Liver (tissue), 9 donors: ENCODE data around the gene PEAR1. TPM values are rescaled to one million over a fixed set of nuclear protein-coding genes. Genes with fewer than 3 reads are reported as not detected.

ENCODE experiments used
- DNase-seq: peaks from one replicate; pipeline ENCODE4 v3.0.0-alpha.2; 2017; ENCODE audit warnings: low spot score
- H3K27ac ChIP-seq, 2 donors: one replicate each; pipeline ENCODE4 v1.7.0; 2013; ENCODE audit warnings: inconsistent platforms in 2 of 2, low read length in 2 of 2, control low read depth in 1 of 2, low read depth in 1 of 2, mild to moderate bottlenecking in 1 of 2
- H3K27me3 ChIP-seq, 4 donors: one replicate each; pipeline versions ENCODE4 v1.6.1 to v1.7.0; 2013; ENCODE audit warnings: low read length in 3 of 4, inconsistent platforms in 1 of 4, mild to moderate bottlenecking in 1 of 4, moderate library complexity in 1 of 4; ENCODE audit not compliant: control insufficient read depth in 4 of 4, insufficient read depth in 4 of 4
- H3K36me3 ChIP-seq, 4 donors: one replicate each; pipeline versions ENCODE4 v1.6.1 to v1.7.0; 2013; ENCODE audit warnings: low read length in 3 of 4, mild to moderate bottlenecking in 3 of 4, low read depth in 1 of 4, moderate library complexity in 1 of 4; ENCODE audit not compliant: control insufficient read depth in 4 of 4, insufficient read depth in 3 of 4
- H3K4me1 ChIP-seq, 4 donors: one replicate each; pipeline versions ENCODE4 v1.6.1 to v1.7.0; 2013; ENCODE audit warnings: low read length in 3 of 4, mild to moderate bottlenecking in 3 of 4, moderate library complexity in 1 of 4; ENCODE audit not compliant: control insufficient read depth in 4 of 4, insufficient read depth in 4 of 4
- H3K4me3 ChIP-seq, 3 donors: one replicate each; pipeline versions ENCODE4 v1.6.1 to v1.7.0; 2013; ENCODE audit warnings: low read length in 3 of 3, control low read depth in 1 of 3, low read depth in 1 of 3, mild to moderate bottlenecking in 1 of 3
- H3K9ac ChIP-seq, 2 donors: one replicate each; pipeline ENCODE4 v1.7.0; 2013; ENCODE audit warnings: low read length in 2 of 2, mild to moderate bottlenecking in 2 of 2, moderate library complexity in 2 of 2, control low read depth in 1 of 2, low read depth in 1 of 2
- H3K9me3 ChIP-seq, 4 donors: one replicate each; pipeline versions ENCODE4 v1.6.1 to v1.7.0; 2013; ENCODE audit warnings: low read length in 3 of 4; ENCODE audit not compliant: control insufficient read depth in 4 of 4
- ATF3 ChIP-seq: IDR thresholded peaks from 2 replicates; pipeline ENCODE4 v1.6.1; 2016; ENCODE audit warnings: antibody characterized with exemption
- EGR1 ChIP-seq, 2 donors: IDR thresholded peaks; 2 replicates each; pipeline ENCODE4 v1.6.1; 2016 to 2018; ENCODE audit warnings: antibody characterized with exemption in 2 of 2, low read depth in 2 of 2
- FOXA1 ChIP-seq: IDR thresholded peaks from 2 replicates; pipeline ENCODE4 v1.6.1; 2016; ENCODE audit warnings: antibody characterized with exemption
- FOXA2 ChIP-seq: IDR thresholded peaks from 2 replicates; pipeline ENCODE4 v1.6.1; 2016; ENCODE audit warnings: antibody characterized with exemption
- GABPA ChIP-seq, 2 donors: IDR thresholded peaks in 1 of 2; conservative IDR thresholded peaks in 1 of 2; 2 replicates each; pipeline ENCODE4 v1.6.1; 2016; ENCODE audit warnings: antibody characterized with exemption in 2 of 2, mild to moderate bottlenecking in 1 of 2, moderate library complexity in 1 of 2
- HNF4A ChIP-seq, 2 donors: conservative IDR thresholded peaks; 2 replicates each; pipeline ENCODE4 v1.6.1; 2016; ENCODE audit warnings: antibody characterized with exemption in 2 of 2, mild to moderate bottlenecking in 2 of 2
- HNF4G ChIP-seq: IDR thresholded peaks from 2 replicates; pipeline ENCODE4 v1.6.1; 2016; ENCODE audit warnings: antibody characterized with exemption
- MAX ChIP-seq: IDR thresholded peaks from 2 replicates; pipeline ENCODE4 v1.6.1; 2016; ENCODE audit warnings: antibody characterized with exemption
- NR2F2 ChIP-seq: IDR thresholded peaks from 2 replicates; pipeline ENCODE4 v1.6.1; 2016; ENCODE audit warnings: antibody characterized with exemption
- RAD21 ChIP-seq, 2 donors: IDR thresholded peaks; 2 replicates each; pipeline ENCODE4 v1.6.1; 2016; ENCODE audit warnings: antibody characterized with exemption in 2 of 2, mild to moderate bottlenecking in 2 of 2
- REST ChIP-seq: IDR thresholded peaks from 2 replicates; pipeline ENCODE4 v1.6.1; 2016; ENCODE audit warnings: antibody characterized with exemption, mild to moderate bottlenecking
- RXRA ChIP-seq, 2 donors: IDR thresholded peaks; 2 replicates each; pipeline ENCODE4 v1.6.1; 2017 to 2018; ENCODE audit warnings: antibody characterized with exemption in 2 of 2, mild to moderate bottlenecking in 1 of 2
- TAF1 ChIP-seq: conservative IDR thresholded peaks from 2 replicates; pipeline ENCODE4 v1.6.1; 2016; ENCODE audit warnings: antibody characterized with exemption, mild to moderate bottlenecking
- ZBTB33 ChIP-seq: IDR thresholded peaks from 2 replicates; pipeline ENCODE4 v1.6.1; 2016; ENCODE audit warnings: antibody characterized with exemption
- WGBS: extraction: QIAGEN DNeasy Blood & Tissue Kit; methylation state at CpG from one replicate; pipeline ENCODE4 v1.1.7; 2013; 5-methylcytosine and 5-hydroxymethylcytosine counted together
- polyA plus RNA-seq, 2 donors: library from polyadenylated mRNA; stranded (reverse) in 1 of 2; unstranded in 1 of 2; fragments of 200-250 nt in 1 of 2; fragments of >200 nt in 1 of 2; fragmentation: Nextera tagmentation in 1 of 2; extraction: Ambion mirVana in 1 of 2; gene quantifications; one replicate each; pipeline versions ENCODE4 v1.2.1 to v1.2.3, GENCODE V29; 2013 to 2015
- total RNA-seq, 2 donors: library from RNA; depleted of rRNA; stranded (reverse); fragments of >200 nt; gene quantifications; one replicate each; pipeline ENCODE4 v1.2.3, GENCODE V29; 2014
- donor health status: healthy.
- donor health status: healthy.
- donor health status: healthy.
- donor health status: healthy.
- donor health status: healthy.

PEAR1 gene
- total and polyA plus RNA-seq, 4 donors = 2.1 to 4.4 (median 3.1) TPM

- H3K27me3 ChIP-seq = peaks cover 2 to 19% (median 8%) of the 10 kb centered on the region in 4 donors
- WGBS = 75% methylated on average over 7 of the region's 7 CpGs
Observed at GRCh38 chr1:156863631-156864030, 29.9 kb upstream of the PEAR1 start.

GRCh38 chr1:156864796-156865195 lies 28.7 kb upstream of the PEAR1 start:
- 89% methylated on average over 4 of the region's 4 CpGs for WGBS
- H3K9me3 ChIP-seq = no peaks in the 10 kb centered on the region
- H3K9ac ChIP-seq = no peak overlapping the region
- H3K27ac ChIP-seq = no peak overlapping the region
- TF ChIP-seq MAX (no peak), EGR1 (IDR thresholded peaks at IDR 0.05; ENCODE audit: low read depth in 2 of 2) (no peak), ZBTB33 (no peak), ATF3 (no peak), REST (no peak), RAD21 (IDR thresholded peaks at IDR 0.05) (no peak)
- peaks cover 2 to 9% (median 7%) of the 10 kb centered on the region in 4 donors for H3K4me1 ChIP-seq
- no peak overlapping the region for H3K4me3 ChIP-seq
- H3K27me3 ChIP-seq = peaks cover 2 to 13% (median 4%) of the 10 kb centered on the region in 4 donors
- no peaks in the 10 kb centered on the region for H3K36me3 ChIP-seq
- DNase-seq = no peak

More at GRCh38 chr1:156863631-156864030, 29.9 kb upstream of the PEAR1 start:
- H3K9me3 ChIP-seq = no peaks in the 10 kb centered on the region
- H3K4me3 ChIP-seq = no peak overlapping the region
- H3K9ac ChIP-seq = no peak overlapping the region
- TF ChIP-seq GABPA (IDR thresholded peaks at IDR 0.05 in 1 of 2, conservative IDR thresholded peaks at IDR 0.05 in 1 of 2) = no peak
- TF ChIP-seq FOXA1 = no peak
- TF ChIP-seq ATF3 = no peak
- no peak for TF ChIP-seq REST
- no peak for TF ChIP-seq HNF4G
- no peak for TF ChIP-seq RXRA (IDR thresholded peaks at IDR 0.05)
- no peak for TF ChIP-seq RAD21 (IDR thresholded peaks at IDR 0.05)
- TF ChIP-seq EGR1 (IDR thresholded peaks at IDR 0.05; ENCODE audit: low read depth in 2 of 2) = no peak
- TF ChIP-seq FOXA2 = no peak
- no peak for TF ChIP-seq ZBTB33
- no peak for TF ChIP-seq TAF1
- no peak for TF ChIP-seq NR2F2
- no peak for TF ChIP-seq HNF4A (conservative IDR thresholded peaks at IDR 0.05)
- H3K4me1 ChIP-seq = peaks cover 4 to 19% (median 13%) of the 10 kb centered on the region in 4 donors
- no peak for DNase-seq
- H3K36me3 ChIP-seq = no peaks in the 10 kb centered on the region
- H3K27ac ChIP-seq = no peak overlapping the region
